Activated T-cell treated with anti-CD3 and anti-CD28 coated beads, Interleukin-2, amount 50 U/mL, for 72 hours (primary cell): Measurements from ENCODE around the gene RPS6KC1. TPM values are rescaled to one million over a fixed set of nuclear protein-coding genes. Genes with fewer than 3 reads are reported as not detected.
"Not testable (repeated sequence)": the region's sequence is repeated elsewhere in the genome, so short reads cannot be mapped to it uniquely, and the experiment has no call there.

Experiments
- ATAC-seq, 2 donors: fragments of 150-1000 bp; cut with Tn5 transposase; replicated peaks in 1 of 2; 2 replicates each; pipeline ENCODE4 v1.10.0; 2021; ENCODE audit warnings: moderate library complexity in 2 of 2, mild to moderate bottlenecking in 1 of 2
- DNase-seq, 2 donors: peaks; one replicate each; pipeline ENCODE4 v3.0.0; 2021 to 2022; ENCODE audit warnings: mixed read lengths in 1 of 2
- H3K27ac Mint-ChIP-seq: one replicate; pipeline ENCODE4 v1.8.0; 2022; ENCODE audit warnings: mild to moderate bottlenecking, moderate library complexity, mixed read lengths
- H3K27me3 Mint-ChIP-seq: one replicate; pipeline ENCODE4 v1.8.0; 2022; ENCODE audit warnings: low read depth, mixed read lengths
- H3K36me3 Mint-ChIP-seq, 2 donors: one replicate each; pipeline ENCODE4 v1.8.0; 2022; ENCODE audit warnings: mixed read lengths in 2 of 2, mild to moderate bottlenecking in 1 of 2; ENCODE audit not compliant: insufficient read depth in 2 of 2
- H3K4me1 Mint-ChIP-seq: one replicate; pipeline ENCODE4 v1.8.0; 2022; ENCODE audit warnings: low read depth, mixed read lengths
- H3K4me3 Mint-ChIP-seq, 2 donors: one replicate each; pipeline ENCODE4 v1.8.0; 2022; ENCODE audit warnings: mild to moderate bottlenecking in 2 of 2, mixed read lengths in 2 of 2, moderate library complexity in 2 of 2
- H3K9me3 Mint-ChIP-seq, 2 donors: one replicate each; pipeline ENCODE4 v1.8.0; 2022; ENCODE audit warnings: mixed read lengths in 2 of 2
- total RNA-seq, 2 donors: library from RNA; stranded (reverse); gene quantifications; one replicate each; pipeline ENCODE4 v1.2.3, GENCODE V29; 2022

Gene RPS6KC1
- total RNA-seq, 2 donors from 2014 or later, result 11.3 to 12.4 TPM

GRCh38 chr1:213123536-213123935 lies 72.5 kb downstream of the RPS6KC1 start:
- Mint-ChIP-seq H3K4me3 (no peak overlapping the region), H3K36me3 (no peaks in the 10 kb centered on the region), H3K27ac (no peak overlapping the region), H3K27me3 (no peaks in the 10 kb centered on the region), H3K9me3 (no peaks in the 10 kb centered on the region), H3K4me1 (no peaks in the 10 kb centered on the region)
- ATAC-seq (no peak), DNase-seq (no peak)

- H3K27me3 Mint-ChIP-seq, result no peaks in the 10 kb centered on the region
- H3K9me3 Mint-ChIP-seq, result no peaks in the 10 kb centered on the region
- H3K36me3 Mint-ChIP-seq, result no peaks in the 10 kb centered on the region
- DNase-seq (no peak), ATAC-seq (no peak)
- H3K4me1 Mint-ChIP-seq, result no peaks in the 10 kb centered on the region
- no peak overlapping the region for H3K27ac Mint-ChIP-seq
- no peak overlapping the region for H3K4me3 Mint-ChIP-seq
These were observed 73.5 kb downstream of the RPS6KC1 start for GRCh38 chr1:213124590-213124989.

- Mint-ChIP-seq H3K27ac (no peak overlapping the region), H3K4me1 (no peaks in the 10 kb centered on the region), H3K27me3 (no peaks in the 10 kb centered on the region), H3K9me3 (no peaks in the 10 kb centered on the region), H3K4me3 (no peak overlapping the region), H3K36me3 (no peaks in the 10 kb centered on the region)
- no peak for ATAC-seq
- DNase-seq, result no peak
These were observed 74.6 kb downstream of the RPS6KC1 start for GRCh38 chr1:213125643-213126042.

GRCh38 chr1:213127074-213127473 lies 76.0 kb downstream of the RPS6KC1 start:
- H3K9me3 Mint-ChIP-seq, result no peaks in the 10 kb centered on the region
- DNase-seq (no peak), ATAC-seq (no peak)
- H3K4me3 Mint-ChIP-seq, result no peak overlapping the region
- H3K36me3 Mint-ChIP-seq, result no peaks in the 10 kb centered on the region
- H3K4me1 Mint-ChIP-seq, result no peaks in the 10 kb centered on the region
- H3K27ac Mint-ChIP-seq, result no peak overlapping the region
- H3K27me3 Mint-ChIP-seq, result no peaks in the 10 kb centered on the region

- no peak overlapping the region for H3K27ac Mint-ChIP-seq
- H3K4me1 Mint-ChIP-seq, result no peaks in the 10 kb centered on the region
- ATAC-seq (no peak), DNase-seq (no peak)
- no peaks in the 10 kb centered on the region for H3K9me3 Mint-ChIP-seq
- no peak overlapping the region for H3K4me3 Mint-ChIP-seq
- H3K36me3 Mint-ChIP-seq, result no peaks in the 10 kb centered on the region
- no peaks in the 10 kb centered on the region for H3K27me3 Mint-ChIP-seq
These were observed 81.0 kb downstream of the RPS6KC1 start for GRCh38 chr1:213131851-213132655.

- no peak for ATAC-seq
- Mint-ChIP-seq H3K4me1 (peaks cover 7% of the 10 kb centered on the region), H3K27ac (no peak overlapping the region), H3K4me3 (no peak overlapping the region), H3K27me3 (no peaks in the 10 kb centered on the region), H3K36me3 (peaks cover 2 to 5% of the 10 kb centered on the region in 2 donors), H3K9me3 (peaks cover 0 to 2% of the 10 kb centered on the region in 2 donors)
- DNase-seq, result no peak
These were observed 84.5 kb downstream of the RPS6KC1 start for GRCh38 chr1:213135572-213135971.

- Mint-ChIP-seq H3K27ac (no peak overlapping the region), H3K9me3 (peaks cover 0 to 2% of the 10 kb centered on the region in 2 donors), H3K36me3 (peaks cover 2 to 5% of the 10 kb centered on the region in 2 donors), H3K27me3 (no peaks in the 10 kb centered on the region), H3K4me3 (no peak overlapping the region), H3K4me1 (peaks cover 7% of the 10 kb centered on the region)
- ATAC-seq, result no peak
- DNase-seq, result no peak
These were observed 85.3 kb downstream of the RPS6KC1 start for GRCh38 chr1:213136190-213136917.

- Mint-ChIP-seq H3K27ac (no peak overlapping the region), H3K36me3 (peaks cover 2 to 5% of the 10 kb centered on the region in 2 donors), H3K27me3 (no peaks in the 10 kb centered on the region), H3K9me3 (peaks cover 0 to 2% of the 10 kb centered on the region in 2 donors), H3K4me3 (no peak overlapping the region), H3K4me1 (peaks cover 7% of the 10 kb centered on the region)
- no peak for ATAC-seq
- no peak for DNase-seq
These were observed 87.3 kb downstream of the RPS6KC1 start for GRCh38 chr1:213138391-213138790.

GRCh38 chr1:213138892-213139291 lies 87.9 kb downstream of the RPS6KC1 start:
- H3K4me3 Mint-ChIP-seq, result no peak overlapping the region
- H3K4me1 Mint-ChIP-seq, result peaks cover 7% of the 10 kb centered on the region
- H3K36me3 Mint-ChIP-seq, result peaks cover 2 to 5% of the 10 kb centered on the region in 2 donors
- peak overlapping the region; percentile 39 for H3K27ac Mint-ChIP-seq
- peaks cover 0 to 2% of the 10 kb centered on the region in 2 donors for H3K9me3 Mint-ChIP-seq
- no peak for DNase-seq
- H3K27me3 Mint-ChIP-seq, result no peaks in the 10 kb centered on the region
- ATAC-seq, result no peak

GRCh38 chr1:213148905-213149304 lies 97.9 kb downstream of the RPS6KC1 start:
- DNase-seq (no peak), ATAC-seq (no peak)
- Mint-ChIP-seq H3K9me3 (peaks cover 0 to 5% of the 10 kb centered on the region in 2 donors), H3K27ac (no peak overlapping the region), H3K4me3 (no peak overlapping the region), H3K4me1 (no peaks in the 10 kb centered on the region), H3K36me3 (peaks cover 8 to 14% of the 10 kb centered on the region in 2 donors), H3K27me3 (no peaks in the 10 kb centered on the region)

GRCh38 chr1:213150090-213150489 lies 99.0 kb downstream of the RPS6KC1 start:
- not testable (repeated sequence) for DNase-seq, H3K4me1 Mint-ChIP-seq, H3K9me3 Mint-ChIP-seq, ATAC-seq, H3K27me3 Mint-ChIP-seq, H3K27ac Mint-ChIP-seq, H3K4me3 Mint-ChIP-seq
- H3K36me3 Mint-ChIP-seq, result peaks cover 8 to 14% of the 10 kb centered on the region in 2 donors

GRCh38 chr1:213154056-213154685 lies 103.1 kb downstream of the RPS6KC1 start:
- ATAC-seq (no peak), DNase-seq (no peak)
- no peak overlapping the region for H3K4me3 Mint-ChIP-seq
- no peaks in the 10 kb centered on the region for H3K4me1 Mint-ChIP-seq
- H3K27ac Mint-ChIP-seq, result no peak overlapping the region
- no peaks in the 10 kb centered on the region for H3K27me3 Mint-ChIP-seq
- H3K36me3 Mint-ChIP-seq, result peaks cover 4 to 19% of the 10 kb centered on the region in 2 donors
- H3K9me3 Mint-ChIP-seq, result peaks cover 0 to 2% of the 10 kb centered on the region in 2 donors

GRCh38 chr1:213159376-213159775 lies 108.3 kb downstream of the RPS6KC1 start:
- Mint-ChIP-seq H3K4me3 (no peak overlapping the region), H3K36me3 (peaks cover 0 to 7% of the 10 kb centered on the region in 2 donors), H3K9me3 (no peaks in the 10 kb centered on the region), H3K27ac (no peak overlapping the region), H3K27me3 (no peaks in the 10 kb centered on the region), H3K4me1 (no peaks in the 10 kb centered on the region)
- ATAC-seq, result no peak
- no peak for DNase-seq
